Smooth muscle cell (in vitro differentiated cells): ENCODE results near the gene SLAMF9. TPM values are rescaled to one million over a fixed set of nuclear protein-coding genes. Genes with fewer than 3 reads are reported as not detected.

Experiments
- DNase-seq: peaks from one replicate; lab custom pipeline; 2025; ENCODE audit not compliant: unreplicated experiment; lab: John Stamatoyannopoulos, UW
- H2AFZ ChIP-seq: fragments of 200-600 bp; sonication (generic); 2 replicates; pipeline ENCODE4 v1.6.0; 2016; ENCODE audit warnings: antibody characterized with exemption, low read depth, mild to moderate bottlenecking
- H3F3A ChIP-seq: fragments of 200-600 bp; sonication (generic); 2 replicates; pipeline ENCODE4 v1.6.0; 2017; ENCODE audit warnings: antibody characterized with exemption, low read depth
- H3K27ac ChIP-seq: fragments of 200-600 bp; sonication (generic); 2 replicates; pipeline ENCODE4 v1.5.1; 2016; ENCODE audit warnings: low read depth, mild to moderate bottlenecking
- H3K27me3 ChIP-seq: fragments of 200-600 bp; sonication (generic); 2 replicates; pipeline ENCODE4 v1.6.1; 2016; ENCODE audit warnings: low read depth, mild to moderate bottlenecking
- H3K36me3 ChIP-seq: fragments of 200-600 bp; sonication (generic); 2 replicates; pipeline ENCODE4 v1.5.1; 2016; ENCODE audit warnings: low read depth
- H3K4me1 ChIP-seq: fragments of 200-600 bp; sonication (generic); 2 replicates; pipeline ENCODE4 v1.5.1; 2016; ENCODE audit warnings: low read depth
- H3K4me2 ChIP-seq: fragments of 200-600 bp; sonication (generic); 2 replicates; pipeline ENCODE4 v1.6.0; 2016; ENCODE audit warnings: mild to moderate bottlenecking
- H3K4me3 ChIP-seq: fragments of 200-600 bp; sonication (generic); 2 replicates; pipeline ENCODE4 v1.5.1; 2016; ENCODE audit warnings: mild to moderate bottlenecking
- H3K79me2 ChIP-seq: fragments of 200-600 bp; sonication (generic); 2 replicates; pipeline ENCODE4 v1.6.0; 2016; ENCODE audit warnings: low read depth, mild to moderate bottlenecking
- H3K9ac ChIP-seq: fragments of 200-600 bp; sonication (generic); 2 replicates; pipeline ENCODE4 v1.6.0; 2016; ENCODE audit warnings: low read depth
- H3K9me3 ChIP-seq: fragments of 200-600 bp; sonication (generic); replicated peaks from 2 replicates; pipeline ENCODE4 v1.5.1; 2016; ENCODE audit warnings: low read depth
- H4K20me1 ChIP-seq: fragments of 200-600 bp; sonication (generic); 2 replicates; pipeline ENCODE4 v1.6.0; 2016; ENCODE audit warnings: low read depth
- WGBS: methylation state at CpG from one replicate; pipeline ENCODE4 v1.1.7; 2016; ENCODE audit warnings: low lambda C conversion rate; 5-methylcytosine and 5-hydroxymethylcytosine counted together
- polyA plus RNA-seq: library from polyadenylated mRNA; unstranded; fragments of >200 nt; fragmentation: Nextera tagmentation; extraction: Ambion mirVana; gene quantifications from 2 replicates; pipeline ENCODE4 v1.2.1, GENCODE V29; 2016
- total RNA-seq: library from RNA; depleted of rRNA; stranded (reverse); fragments of >200 nt; gene quantifications from 2 replicates; pipeline ENCODE4 v1.2.3, GENCODE V29; 2014
- TF ChIP-seq, protein P1 (sequence below): fragments of 200-600 bp; sonication (generic); IDR thresholded peaks from 2 replicates; pipeline ENCODE4 v1.5.1; 2017; ENCODE audit warnings: borderline replicate concordance, mild to moderate bottlenecking, antibody characterized with exemption; ENCODE audit not compliant: insufficient read depth, poor library complexity, severe bottlenecking

The SLAMF9 gene
- total and polyA plus RNA-seq, 2 experiments from 2014 or later, result 1.3 to 2.1 TPM

DNA sequence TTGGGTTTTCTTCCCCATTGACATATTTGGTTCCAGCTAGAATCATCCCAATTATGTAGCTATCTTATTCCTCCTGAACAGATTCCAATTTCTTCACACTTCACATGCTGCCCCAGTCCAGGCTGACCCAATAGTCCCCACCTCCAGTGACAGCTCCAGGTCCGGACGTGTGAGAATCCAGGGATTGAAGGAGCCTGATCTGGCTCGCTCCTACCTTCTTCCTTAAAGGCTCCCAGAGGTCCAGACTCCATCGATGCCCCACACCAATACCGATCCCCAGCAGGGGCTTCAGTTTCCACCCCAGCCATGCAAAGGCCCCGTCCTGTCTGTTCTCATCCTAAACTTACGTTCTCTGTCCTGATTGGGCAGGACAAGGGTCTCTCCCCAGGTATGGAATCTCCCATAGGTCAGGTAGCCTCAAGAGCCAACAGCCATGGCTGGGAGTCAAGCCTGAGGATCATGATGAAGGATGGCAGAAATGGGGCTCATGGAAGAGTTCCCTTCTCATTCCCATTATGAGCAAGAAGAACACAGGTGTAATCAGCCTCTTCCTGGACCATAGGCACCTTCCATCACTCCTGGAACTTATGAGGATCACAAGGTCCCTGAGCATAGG lies 20.4 kb upstream of the SLAMF9 start:
- no peaks in the 10 kb centered on the region for H3K4me1 ChIP-seq
- peaks cover 54% of the 10 kb centered on the region for H3K27me3 ChIP-seq
- 89% methylated on average over 7 of the region's 7 CpGs for WGBS
- H3F3A ChIP-seq, result no peaks in the 10 kb centered on the region
- H3K4me3 ChIP-seq, result no peak overlapping the region
- H3K9me3 ChIP-seq, result no peaks in the 10 kb centered on the region
- no peak overlapping the region for H3K9ac ChIP-seq
- no peaks in the 10 kb centered on the region for H3K79me2 ChIP-seq
- H4K20me1 ChIP-seq, result no peaks in the 10 kb centered on the region
- H3K4me2 ChIP-seq, result no peak overlapping the region
- no peak overlapping the region for H3K27ac ChIP-seq
- TF ChIP-seq, protein P1, sequence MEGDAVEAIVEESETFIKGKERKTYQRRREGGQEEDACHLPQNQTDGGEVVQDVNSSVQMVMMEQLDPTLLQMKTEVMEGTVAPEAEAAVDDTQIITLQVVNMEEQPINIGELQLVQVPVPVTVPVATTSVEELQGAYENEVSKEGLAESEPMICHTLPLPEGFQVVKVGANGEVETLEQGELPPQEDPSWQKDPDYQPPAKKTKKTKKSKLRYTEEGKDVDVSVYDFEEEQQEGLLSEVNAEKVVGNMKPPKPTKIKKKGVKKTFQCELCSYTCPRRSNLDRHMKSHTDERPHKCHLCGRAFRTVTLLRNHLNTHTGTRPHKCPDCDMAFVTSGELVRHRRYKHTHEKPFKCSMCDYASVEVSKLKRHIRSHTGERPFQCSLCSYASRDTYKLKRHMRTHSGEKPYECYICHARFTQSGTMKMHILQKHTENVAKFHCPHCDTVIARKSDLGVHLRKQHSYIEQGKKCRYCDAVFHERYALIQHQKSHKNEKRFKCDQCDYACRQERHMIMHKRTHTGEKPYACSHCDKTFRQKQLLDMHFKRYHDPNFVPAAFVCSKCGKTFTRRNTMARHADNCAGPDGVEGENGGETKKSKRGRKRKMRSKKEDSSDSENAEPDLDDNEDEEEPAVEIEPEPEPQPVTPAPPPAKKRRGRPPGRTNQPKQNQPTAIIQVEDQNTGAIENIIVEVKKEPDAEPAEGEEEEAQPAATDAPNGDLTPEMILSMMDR, result no peak
- no peak for DNase-seq
- no peaks in the 10 kb centered on the region for H3K36me3 ChIP-seq
- H2AFZ ChIP-seq, result no peak overlapping the region

DNA sequence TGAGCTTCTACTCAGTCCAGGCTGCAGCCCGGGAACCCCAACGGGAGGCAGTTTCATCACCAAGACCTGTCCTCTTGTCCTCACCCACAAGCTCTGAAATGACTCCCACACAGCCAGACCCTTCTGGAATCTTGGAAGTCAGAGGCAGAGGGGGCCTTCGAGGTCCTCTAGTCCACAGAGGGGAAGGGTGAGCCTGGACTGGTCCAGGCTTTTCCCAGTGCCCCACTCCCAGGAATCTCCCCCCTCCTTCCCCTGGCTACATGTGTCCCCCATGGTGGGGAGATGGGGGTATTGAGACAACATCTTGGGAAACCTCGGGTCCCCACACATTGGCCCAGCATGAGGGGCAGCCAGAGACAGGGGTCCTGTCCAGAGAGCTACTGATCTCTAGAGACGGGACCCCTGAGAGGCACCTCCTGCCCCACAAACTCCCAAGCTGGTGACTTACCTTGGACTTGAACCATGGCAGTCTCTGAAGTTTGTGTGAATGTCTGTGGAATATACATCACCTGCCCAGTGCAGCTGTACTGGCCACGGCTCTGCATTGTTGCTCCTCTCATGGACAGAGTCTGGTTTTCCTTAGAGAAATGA lies 19.4 kb upstream of the SLAMF9 start:
- Histone ChIP-seq H3K9ac (no peak overlapping the region), H3K4me1 (no peaks in the 10 kb centered on the region)

DNA sequence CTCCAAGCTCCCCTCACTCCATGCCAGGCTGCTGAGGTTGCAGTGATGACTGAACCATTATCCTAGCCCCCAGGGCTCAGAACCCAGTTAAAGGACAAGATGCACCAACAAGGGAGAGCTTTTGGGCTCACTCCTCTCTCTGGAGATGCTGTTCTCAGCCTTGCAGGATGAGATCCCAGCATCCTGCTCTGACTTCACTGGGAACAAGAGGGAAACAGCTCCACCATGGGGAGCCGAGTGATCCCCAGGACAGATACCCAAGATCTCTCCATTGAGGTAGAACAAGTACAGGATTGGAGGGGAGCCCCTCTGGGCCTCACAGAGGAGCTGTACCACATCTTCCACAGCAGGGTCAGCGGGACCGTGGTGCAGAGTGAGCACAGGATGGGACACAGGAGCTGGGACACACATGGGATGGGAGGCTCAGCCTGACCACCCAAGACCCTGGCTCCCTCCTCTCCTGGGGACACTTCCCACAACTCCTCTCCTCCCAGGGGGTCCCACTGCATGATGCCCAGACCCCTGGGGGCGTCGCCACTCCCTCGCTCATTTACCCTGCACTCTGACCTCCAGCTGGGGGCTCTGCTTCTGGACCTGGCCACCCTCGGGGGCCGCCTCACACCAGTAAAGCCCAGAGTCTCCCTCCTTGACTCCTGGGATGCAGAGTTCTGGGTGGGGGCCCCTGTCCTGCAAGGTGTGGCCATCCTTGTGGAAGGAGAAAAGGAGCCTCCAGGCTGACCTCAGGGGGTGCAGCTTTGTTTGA lies 18.6 kb upstream of the SLAMF9 start:
- no peak overlapping the region for H3K4me2 ChIP-seq
- H3K79me2 ChIP-seq, result no peaks in the 10 kb centered on the region
- H3K27ac ChIP-seq, result no peak overlapping the region
- TF ChIP-seq, protein P1, result no peak
- H2AFZ ChIP-seq, result no peak overlapping the region
- H3K27me3 ChIP-seq, result peaks cover 57% of the 10 kb centered on the region
- DNase-seq, result no peak
- WGBS, result 90% methylated on average over 8 of the region's 8 CpGs
- no peaks in the 10 kb centered on the region for H3F3A ChIP-seq
- H3K4me3 ChIP-seq, result no peak overlapping the region
- no peaks in the 10 kb centered on the region for H4K20me1 ChIP-seq
- H3K9ac ChIP-seq, result no peak overlapping the region
- no peaks in the 10 kb centered on the region for H3K9me3 ChIP-seq
- no peaks in the 10 kb centered on the region for H3K36me3 ChIP-seq
- H3K4me1 ChIP-seq, result no peaks in the 10 kb centered on the region

More for the DNA sequence above, 19.4 kb upstream of the SLAMF9 start:
- no peaks in the 10 kb centered on the region for H3K9me3 ChIP-seq
- no peak overlapping the region for H3K4me3 ChIP-seq
- peaks cover 55% of the 10 kb centered on the region for H3K27me3 ChIP-seq
- H4K20me1 ChIP-seq, result no peaks in the 10 kb centered on the region
- no peaks in the 10 kb centered on the region for H3F3A ChIP-seq
- no peak overlapping the region for H2AFZ ChIP-seq
- no peaks in the 10 kb centered on the region for H3K79me2 ChIP-seq
- no peaks in the 10 kb centered on the region for H3K36me3 ChIP-seq
- TF ChIP-seq, protein P1, result no peak
- DNase-seq, result no peak
- H3K27ac ChIP-seq, result no peak overlapping the region
- H3K4me2 ChIP-seq, result no peak overlapping the region
- WGBS, result 83% methylated on average over 6 of the region's 6 CpGs
